ENCODE data around the gene DNAJB9.

Gene DNAJB9

DNA sequence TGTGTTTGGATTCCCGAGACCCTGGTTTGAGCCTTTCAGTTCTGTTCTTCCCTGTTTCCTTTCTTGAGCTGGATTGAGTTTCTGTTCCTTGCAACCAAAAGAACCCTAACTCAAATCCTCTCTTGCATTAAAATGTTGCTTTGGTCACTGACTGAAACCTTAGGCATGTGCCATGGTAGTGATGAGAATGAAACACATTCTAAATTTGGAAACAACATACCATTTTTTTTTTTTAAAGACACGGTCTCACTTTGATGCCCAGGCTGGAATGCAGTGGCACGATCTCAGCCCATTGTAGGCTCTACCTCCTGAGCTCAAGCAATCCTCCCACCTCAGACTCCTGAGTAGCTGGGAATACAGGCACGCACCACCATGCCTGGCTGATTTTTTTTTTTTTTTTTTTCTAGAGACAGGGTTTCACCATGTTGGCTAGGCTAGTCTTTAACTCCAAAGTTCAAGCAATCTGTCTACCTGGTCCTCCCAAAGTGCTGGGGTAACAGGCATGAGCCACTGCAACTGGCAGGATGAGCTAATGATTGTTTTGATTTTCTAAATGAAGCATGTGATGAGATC lies 8.5 kb upstream of the DNAJB9 start:
- Histone ChIP-seq H3K27ac (no peak overlapping the region), H3K27me3 (no peaks in the 10 kb centered on the region), H3K4me1 (no peaks in the 10 kb centered on the region), H3K4me3 (no peak overlapping the region), H3K36me3 (peaks cover 17 to 32% (median 25%) of the 10 kb centered on the region in 3 donors), H3K9me3 (peaks cover 3 to 24% (median 22%) of the 10 kb centered on the region in 3 donors)
- TF ChIP-seq, protein P1, sequence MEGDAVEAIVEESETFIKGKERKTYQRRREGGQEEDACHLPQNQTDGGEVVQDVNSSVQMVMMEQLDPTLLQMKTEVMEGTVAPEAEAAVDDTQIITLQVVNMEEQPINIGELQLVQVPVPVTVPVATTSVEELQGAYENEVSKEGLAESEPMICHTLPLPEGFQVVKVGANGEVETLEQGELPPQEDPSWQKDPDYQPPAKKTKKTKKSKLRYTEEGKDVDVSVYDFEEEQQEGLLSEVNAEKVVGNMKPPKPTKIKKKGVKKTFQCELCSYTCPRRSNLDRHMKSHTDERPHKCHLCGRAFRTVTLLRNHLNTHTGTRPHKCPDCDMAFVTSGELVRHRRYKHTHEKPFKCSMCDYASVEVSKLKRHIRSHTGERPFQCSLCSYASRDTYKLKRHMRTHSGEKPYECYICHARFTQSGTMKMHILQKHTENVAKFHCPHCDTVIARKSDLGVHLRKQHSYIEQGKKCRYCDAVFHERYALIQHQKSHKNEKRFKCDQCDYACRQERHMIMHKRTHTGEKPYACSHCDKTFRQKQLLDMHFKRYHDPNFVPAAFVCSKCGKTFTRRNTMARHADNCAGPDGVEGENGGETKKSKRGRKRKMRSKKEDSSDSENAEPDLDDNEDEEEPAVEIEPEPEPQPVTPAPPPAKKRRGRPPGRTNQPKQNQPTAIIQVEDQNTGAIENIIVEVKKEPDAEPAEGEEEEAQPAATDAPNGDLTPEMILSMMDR (IDR thresholded peaks at IDR 0.05), result no peak
- no peak for DNase-seq
- intact Hi-C loops (cut with DNase I; ENCODE audit: low total_unique reads), result no loop called here

DNA sequence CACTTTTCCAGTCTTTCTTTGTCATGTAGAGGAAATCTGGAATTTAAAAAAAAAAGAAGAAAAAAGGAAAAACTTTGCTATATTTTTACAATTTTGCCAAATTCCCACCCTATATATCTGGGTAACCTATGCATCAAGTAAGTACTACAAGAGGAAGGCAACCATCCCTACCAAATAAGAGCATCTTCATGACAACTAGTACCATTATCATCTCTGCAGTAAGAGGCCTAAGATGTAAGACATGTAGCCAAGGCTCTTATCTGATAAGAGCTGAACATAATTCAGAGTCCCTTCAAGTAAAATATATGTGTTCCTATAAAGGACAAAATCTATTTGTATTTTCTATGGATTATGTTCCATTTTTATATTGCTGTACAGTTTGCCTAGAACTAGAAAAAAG lies 3.7 kb upstream of the DNAJB9 start:
- DNase-seq, result no peak
- peaks cover 0 to 6% (median 0%) of the 10 kb centered on the region in 3 donors for H3K9me3 ChIP-seq
- H3K36me3 ChIP-seq, result peaks cover 17 to 36% (median 27%) of the 10 kb centered on the region in 3 donors
- H3K27me3 ChIP-seq, result no peaks in the 10 kb centered on the region
- TF ChIP-seq, protein P1 (IDR thresholded peaks at IDR 0.05), result no peak
- no peak overlapping the region for H3K4me3 ChIP-seq
- intact Hi-C loops (cut with DNase I; ENCODE audit: low total_unique reads), result no loop called here
- H3K4me1 ChIP-seq, result peaks cover 0 to 18% (median 9%) of the 10 kb centered on the region in 4 donors
- H3K27ac ChIP-seq, result no peak overlapping the region

DNA sequence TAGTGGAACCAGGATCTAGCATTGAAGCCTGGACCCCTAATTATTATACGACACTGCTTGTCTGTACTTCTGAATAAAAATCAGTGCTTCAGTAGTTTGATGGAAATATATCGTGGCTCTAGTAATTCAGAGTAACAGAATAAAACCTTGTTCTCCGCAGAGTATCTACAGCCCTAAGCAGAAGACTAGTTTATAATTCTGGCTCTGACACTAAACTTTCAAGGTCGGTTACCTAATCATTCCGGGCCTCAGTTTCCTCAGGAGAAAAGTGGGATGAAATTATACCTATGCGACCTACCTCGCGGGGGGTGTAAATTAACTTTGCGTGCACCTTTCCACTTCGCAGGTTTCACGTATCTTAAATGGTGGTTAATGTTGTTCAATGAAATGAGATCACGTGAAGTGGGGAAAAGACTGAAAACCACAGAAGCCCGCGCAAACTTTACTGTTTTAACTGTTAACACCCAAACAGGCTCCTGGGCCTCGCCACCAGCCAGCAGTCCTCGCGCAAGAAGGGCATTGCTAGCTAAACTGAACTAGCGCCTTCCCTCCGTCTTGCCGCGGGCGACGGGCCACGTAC lies 783 bp upstream of the DNAJB9 start:
- DNase-seq, result no peak
- peak overlapping the region; percentile 96 to 97 for H3K27ac ChIP-seq
- H3K4me3 ChIP-seq, result peak overlapping the region; percentile 66 to 90
- peaks cover 0 to 36% (median 9%) of the 10 kb centered on the region in 4 donors for H3K4me1 ChIP-seq
- H3K9me3 ChIP-seq, result no peaks in the 10 kb centered on the region
- peaks cover 28 to 38% (median 38%) of the 10 kb centered on the region in 3 donors for H3K36me3 ChIP-seq
- TF ChIP-seq, protein P1 (IDR thresholded peaks at IDR 0.05), result no peak
- intact Hi-C loops (cut with DNase I; ENCODE audit: low total_unique reads), result loop anchor here (2.0 kb wide), 1 partner anchor 42 kb away; the partner anchor contains the start of gene PNPLA8
- no peaks in the 10 kb centered on the region for H3K27me3 ChIP-seq

DNA sequence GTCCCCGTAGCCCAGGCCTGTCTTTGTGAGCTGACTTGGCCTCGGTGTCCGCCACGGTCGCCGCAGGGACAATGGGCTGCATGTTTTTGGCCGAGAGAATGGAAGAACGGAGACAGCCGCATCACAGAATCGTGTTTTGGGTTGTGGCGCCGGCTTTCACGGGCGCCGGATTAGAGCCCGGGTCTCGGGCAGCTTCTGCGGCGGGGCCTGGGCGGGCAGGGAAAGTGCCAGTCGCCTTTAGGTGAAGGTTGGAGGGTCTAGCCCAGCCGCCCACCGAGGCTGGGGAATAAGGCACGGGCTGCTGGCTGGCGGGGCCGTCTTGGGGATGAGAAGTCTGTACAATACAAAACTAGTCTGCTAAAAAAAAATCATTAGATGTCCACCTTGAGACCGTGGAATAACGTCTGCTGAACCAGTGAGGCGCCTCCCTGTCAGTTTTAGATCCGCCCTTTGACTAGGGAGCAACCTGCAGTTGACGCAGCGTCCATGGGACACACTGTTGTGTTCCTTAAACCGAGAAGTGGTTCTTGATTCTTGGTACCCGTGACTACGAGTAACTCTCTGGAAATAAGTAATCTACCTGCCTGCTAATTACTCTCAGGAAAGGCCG lies 577 bp downstream of the DNAJB9 start:
- TF ChIP-seq, protein P1 (IDR thresholded peaks at IDR 0.05), result no peak
- H3K27me3 ChIP-seq, result no peaks in the 10 kb centered on the region
- peak overlapping the region; percentile 66 to 90 for H3K4me3 ChIP-seq
- peaks cover 21 to 25% (median 24%) of the 10 kb centered on the region in 3 donors for H3K36me3 ChIP-seq
- peak; percentile 51 to 67 for DNase-seq
- intact Hi-C loops (cut with DNase I; ENCODE audit: low total_unique reads), result no loop called here
- peaks cover 0 to 36% (median 9%) of the 10 kb centered on the region in 4 donors for H3K4me1 ChIP-seq
- no peaks in the 10 kb centered on the region for H3K9me3 ChIP-seq
- H3K27ac ChIP-seq, result peak overlapping the region; percentile 96 to 97

DNA sequence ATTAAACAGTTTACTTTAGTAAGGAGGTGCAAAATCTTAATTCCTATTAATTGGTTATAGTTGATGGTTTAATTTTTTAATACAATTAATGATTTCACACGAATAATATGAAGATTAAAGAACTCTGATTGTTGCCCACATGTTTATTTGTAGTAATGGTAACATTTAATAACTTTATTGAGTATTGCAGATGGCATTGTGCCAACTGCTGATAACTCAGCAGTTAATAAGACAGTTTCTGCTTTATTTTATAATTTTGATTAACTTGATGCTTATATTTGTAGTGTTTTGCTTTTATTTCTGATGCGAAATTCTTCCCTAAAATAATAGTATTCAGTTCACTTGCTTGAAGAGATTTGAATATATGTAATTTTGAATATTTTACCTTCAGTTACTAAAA lies 2.8 kb downstream of the DNAJB9 start:
- Histone ChIP-seq H3K9me3 (no peaks in the 10 kb centered on the region), H3K27ac (no peak overlapping the region), H3K4me3 (no peak overlapping the region), H3K36me3 (peaks cover 12 to 22% (median 13%) of the 10 kb centered on the region in 3 donors), H3K4me1 (peaks cover 0 to 36% (median 9%) of the 10 kb centered on the region in 4 donors), H3K27me3 (no peaks in the 10 kb centered on the region)
- no peak for DNase-seq
- intact Hi-C loops (cut with DNase I; ENCODE audit: low total_unique reads), result no loop called here
- TF ChIP-seq, protein P1 (IDR thresholded peaks at IDR 0.05), result no peak

Data from tibial artery (tissue), 4 donors.